CD4-positive, alpha-beta T cell treated with Interleukin-2 at 100 ng/mL for 4 hours (primary cell): ENCODE measurements around the gene NELL1.

ENCODE experiments used
- DNase-seq: peaks from one replicate; pipeline ENCODE4 v3.0.0-alpha.2; 2020; ENCODE audit warnings: low spot score

Gene NELL1

DNA sequence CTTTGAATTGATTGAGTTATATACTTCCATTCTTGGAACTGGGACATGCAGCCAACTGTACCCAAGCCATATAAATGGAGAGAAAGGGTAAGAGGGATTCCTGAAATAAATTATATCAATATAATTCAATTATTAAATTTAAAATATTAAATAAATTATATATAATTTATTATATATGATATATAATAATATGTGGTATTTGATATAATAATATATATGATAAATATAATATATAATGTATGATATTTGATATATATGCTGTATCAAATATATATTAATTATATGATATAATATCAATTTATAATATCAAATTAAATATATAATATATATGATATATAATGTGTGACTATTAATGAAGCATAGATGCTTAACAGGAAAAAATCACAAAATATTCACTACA, 677.0 kb downstream of the NELL1 start:
- DNase-seq: no peak

GRCh38 chr11:21350613-21351012, 681.2 kb downstream of the NELL1 start:
- DNase-seq: no peak

- DNase-seq: no peak
Observed at GRCh38 chr11:21353425-21353824, 684.0 kb downstream of the NELL1 start.

DNA sequence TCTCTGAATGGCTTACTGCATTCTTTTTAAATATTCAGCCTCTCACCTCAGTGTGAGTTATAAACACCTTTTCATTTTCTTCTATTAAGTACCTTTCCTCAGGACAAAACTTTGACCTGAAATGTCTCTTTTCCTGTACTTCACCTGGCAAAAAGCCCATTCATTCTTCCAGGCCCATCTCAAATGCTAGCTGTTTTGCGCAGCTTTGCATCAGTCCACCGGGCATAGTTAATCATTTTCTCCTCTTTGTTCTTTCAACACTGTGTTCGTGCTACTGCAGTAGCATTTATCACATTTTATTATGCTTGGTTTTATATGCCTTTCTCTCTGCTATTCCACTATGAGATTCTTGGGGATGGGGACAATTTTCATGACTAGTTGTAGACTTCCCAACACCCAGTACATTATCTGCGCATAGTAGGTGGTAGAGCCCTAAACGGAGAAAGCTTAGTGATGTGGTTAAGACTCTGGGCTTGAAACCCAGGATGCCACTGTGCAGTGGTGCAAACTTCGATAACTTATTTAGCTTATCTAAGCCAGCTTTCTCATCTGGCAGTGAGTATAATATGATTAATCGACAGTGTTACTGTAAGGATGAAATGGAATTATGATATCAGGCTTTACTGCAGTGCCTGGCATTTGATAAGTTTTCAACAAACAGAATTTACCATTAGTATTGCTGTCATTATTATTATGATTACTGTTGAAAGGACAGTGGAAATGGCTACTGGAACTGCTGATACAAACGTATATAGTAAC, 695.7 kb downstream of the NELL1 start:
- DNase-seq: no peak

GRCh38 chr11:21369947-21370346, 700.6 kb downstream of the NELL1 start:
- no peak for DNase-seq

DNA sequence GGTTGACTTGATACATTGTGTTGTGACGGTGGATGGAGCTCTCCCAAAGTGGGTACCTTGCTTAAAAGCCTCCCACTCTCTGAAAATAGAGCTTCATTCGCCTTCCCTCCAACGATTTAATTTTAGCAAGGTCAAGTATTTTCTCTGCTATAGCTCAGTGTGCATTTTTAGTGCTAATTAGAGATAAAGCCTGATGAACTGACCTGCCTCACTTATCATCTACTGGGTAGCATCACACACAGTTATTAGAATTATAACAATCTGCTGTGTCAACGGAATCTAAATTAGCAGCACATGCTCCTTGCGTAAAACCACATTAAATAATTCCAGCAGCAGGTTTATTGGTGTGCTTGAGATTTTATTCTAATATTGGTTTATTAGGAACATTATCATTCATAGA, 701.7 kb downstream of the NELL1 start:
- no peak for DNase-seq

- no peak for DNase-seq
Observed at GRCh38 chr11:21372672-21373071, 703.3 kb downstream of the NELL1 start.

DNA sequence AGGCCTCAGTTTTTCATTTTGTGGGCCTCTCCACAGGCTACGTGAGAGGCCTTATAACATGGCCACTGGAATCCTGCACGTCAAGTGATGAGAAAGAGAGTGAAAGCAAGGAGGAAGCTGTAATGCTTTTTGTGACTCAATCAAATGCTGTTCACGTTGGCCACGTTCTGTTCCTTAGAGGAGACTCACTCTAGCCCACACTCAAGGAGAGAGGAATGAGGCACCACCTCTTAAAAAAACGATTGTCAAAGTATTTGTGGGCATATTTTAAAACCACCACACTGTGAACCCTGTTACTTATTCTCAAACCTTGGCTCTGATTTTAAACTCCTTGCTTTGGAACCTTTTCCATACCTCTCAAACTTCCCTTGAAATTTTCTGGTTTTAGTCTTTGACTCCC, 705.0 kb downstream of the NELL1 start:
- DNase-seq: no peak

GRCh38 chr11:21385669-21386440, 716.5 kb downstream of the NELL1 start:
- DNase-seq: no peak

DNA sequence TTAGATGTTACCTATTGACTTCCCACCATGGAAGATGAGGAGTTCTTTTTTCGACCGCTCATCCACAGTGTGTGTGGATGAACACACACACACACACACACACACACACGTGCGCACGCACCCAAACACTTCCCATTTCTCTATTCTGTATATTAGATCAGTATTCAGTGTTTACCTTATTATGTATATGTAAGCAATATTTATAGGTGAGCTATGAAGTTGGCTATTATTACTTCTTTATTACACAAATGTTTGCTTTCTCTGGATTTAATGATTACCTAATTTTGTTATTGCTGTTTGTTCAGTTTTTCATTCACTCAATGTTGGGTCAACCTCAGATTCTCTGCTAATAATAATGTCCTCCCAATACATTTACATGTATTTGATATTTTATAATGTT, 721.0 kb downstream of the NELL1 start:
- DNase-seq: no peak

DNA sequence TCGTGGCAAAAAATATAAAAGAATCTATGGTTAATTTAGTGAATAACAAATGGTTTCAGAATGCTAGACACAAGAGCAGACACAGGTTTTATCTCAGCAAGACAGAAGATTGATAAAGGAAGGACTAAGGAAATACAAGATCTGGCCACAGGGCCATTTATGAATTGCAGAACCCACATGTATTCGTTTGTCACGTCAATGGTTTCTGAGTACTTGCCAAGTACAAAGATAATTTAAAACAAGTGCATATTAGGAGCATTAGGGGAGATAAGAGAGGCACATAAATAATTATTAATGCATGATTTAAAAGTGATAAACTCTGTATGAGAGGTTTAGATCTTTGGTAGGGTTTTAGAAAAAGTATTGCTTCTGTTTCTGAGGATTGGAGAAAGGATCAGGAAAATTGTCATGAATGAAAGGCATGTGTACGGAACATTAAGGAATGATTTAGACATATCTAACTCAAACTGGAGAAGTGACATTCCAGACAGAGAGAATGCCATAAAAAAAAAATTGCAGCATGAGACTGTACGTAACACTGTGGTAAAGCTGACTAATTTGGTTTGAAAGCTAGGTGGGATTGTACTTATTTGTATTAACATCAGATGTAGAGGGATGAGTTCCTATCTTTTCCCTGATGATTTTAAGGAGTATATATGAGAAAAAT, 727.1 kb downstream of the NELL1 start:
- DNase-seq: no peak

- DNase-seq: no peak
Observed at GRCh38 chr11:21398195-21398594, 728.8 kb downstream of the NELL1 start.

DNA sequence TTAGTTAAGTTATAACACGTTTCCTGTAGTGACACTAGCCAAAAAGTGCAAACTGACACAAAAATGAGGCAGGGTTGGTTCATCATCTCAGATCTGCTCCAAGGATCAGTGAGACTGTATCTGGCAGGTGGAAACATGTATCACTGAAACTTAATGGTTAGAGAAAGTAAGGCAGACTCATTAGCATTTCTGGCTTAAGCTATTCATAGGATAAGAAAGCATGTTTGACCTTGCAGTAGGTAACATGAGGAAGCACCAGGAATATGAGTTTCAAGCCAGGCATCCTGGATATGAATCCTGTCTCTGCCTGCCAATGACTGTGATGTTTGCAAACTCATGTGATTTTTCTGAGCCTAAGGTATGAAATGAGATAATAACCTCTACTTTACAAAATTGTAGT, 732.1 kb downstream of the NELL1 start:
- DNase-seq: no peak

- no peak for DNase-seq
Observed at GRCh38 chr11:21402274-21402673, 732.9 kb downstream of the NELL1 start.

GRCh38 chr11:21403069-21403468, 733.7 kb downstream of the NELL1 start:
- DNase-seq: no peak

- no peak for DNase-seq
Observed at GRCh38 chr11:21405422-21405821, 736.0 kb downstream of the NELL1 start.

- DNase-seq: no peak
Observed at GRCh38 chr11:21410513-21410912, 741.1 kb downstream of the NELL1 start.

- no peak for DNase-seq
Observed at GRCh38 chr11:21411104-21411503, 741.7 kb downstream of the NELL1 start.

GRCh38 chr11:21411597-21411996, 742.2 kb downstream of the NELL1 start:
- DNase-seq: no peak

DNA sequence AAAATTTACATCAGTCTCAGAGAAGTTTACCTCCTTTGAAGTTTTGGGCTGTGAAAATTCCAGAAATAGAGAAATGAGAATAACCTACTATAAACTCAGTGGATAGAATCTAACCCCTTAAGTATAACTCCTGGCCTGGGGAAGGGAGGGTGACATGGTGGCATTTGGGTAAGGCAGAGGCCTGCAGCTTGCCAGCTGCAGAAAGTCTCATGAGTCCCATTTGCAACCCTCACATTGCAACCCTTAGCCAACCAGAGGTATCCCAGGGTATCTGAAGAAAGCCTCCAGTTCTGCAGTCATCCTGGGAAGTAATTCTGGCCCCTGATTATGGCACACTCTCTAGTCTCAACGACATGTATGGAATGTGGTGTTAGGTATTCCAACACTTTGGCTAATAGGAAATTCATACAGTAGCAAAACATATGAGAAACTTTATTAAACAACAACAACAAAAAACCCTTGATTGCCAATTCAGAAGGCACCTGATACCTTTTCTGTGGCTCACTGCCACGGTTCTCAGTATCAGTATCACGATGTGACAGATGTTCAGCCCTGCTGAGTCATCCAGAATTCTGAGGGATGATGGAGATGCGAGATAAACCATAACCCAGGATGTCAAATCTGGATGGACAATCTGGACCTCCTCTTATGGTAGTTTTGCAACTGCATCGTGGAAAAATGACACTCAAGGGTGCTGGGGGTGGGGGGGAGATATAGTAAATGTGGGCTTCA, 743.4 kb downstream of the NELL1 start:
- DNase-seq: no peak

- no peak for DNase-seq
Observed at GRCh38 chr11:21414953-21415352, 745.6 kb downstream of the NELL1 start.

DNA sequence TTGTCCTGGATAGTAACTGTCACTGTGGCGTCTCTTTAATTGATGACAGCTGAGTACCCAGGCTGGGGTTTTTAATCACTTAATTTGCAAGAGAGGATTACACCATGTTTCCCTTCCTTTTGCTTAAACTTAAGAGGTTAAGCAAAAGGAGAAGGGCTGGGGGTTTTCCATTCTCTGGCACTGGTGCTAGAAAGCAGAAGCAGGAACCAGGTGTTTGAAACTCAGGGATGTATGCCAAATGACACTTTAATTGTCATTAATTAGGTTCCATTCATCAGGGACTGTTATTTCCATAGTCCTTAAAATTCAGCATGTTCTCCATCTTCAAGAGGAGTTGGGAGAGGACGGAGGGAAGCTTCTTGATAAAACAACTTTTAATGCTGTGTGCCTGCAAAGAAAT, 746.2 kb downstream of the NELL1 start:
- no peak for DNase-seq
